Mucosa of descending colon (tissue), 3 donors: Measurements from ENCODE around the gene PDE4D. TPM values are rescaled to one million over a fixed set of nuclear protein-coding genes. Genes with fewer than 3 reads are reported as not detected.
A peak's percentile ranks its signal among the peaks of the same experiment; 100 is the strongest.

Source experiments
- ATAC-seq: fragments of 200-7000 bp; cut with Tn5 transposase; one replicate; pipeline ENCODE4 v1.9.1; 2020; ENCODE audit warnings: mild to moderate bottlenecking, moderate library complexity
- DNase-seq, 3 donors: peaks; one replicate each; pipeline ENCODE4 v3.0.0-alpha.2; 2020
- H3K36me3 ChIP-seq: fragments of 200-600 bp; one replicate; pipeline ENCODE4 v1.8.0; 2021; ENCODE audit warnings: low read depth, mild to moderate bottlenecking
- H3K4me1 ChIP-seq: fragments of 200-600 bp; one replicate; pipeline ENCODE4 v1.8.0; 2021; ENCODE audit warnings: low read depth, mild to moderate bottlenecking
- H3K4me3 ChIP-seq: fragments of 200-600 bp; one replicate; pipeline ENCODE4 v1.8.0; 2021; ENCODE audit warnings: mild to moderate bottlenecking
- H3K9me3 ChIP-seq: fragments of 200-600 bp; one replicate; pipeline ENCODE4 v1.8.0; 2021; ENCODE audit warnings: mild to moderate bottlenecking
- CTCF ChIP-seq: fragments of 200-600 bp; IDR thresholded peaks from one replicate; pipeline ENCODE4 v1.8.0; 2022; ENCODE audit warnings: antibody characterized with exemption, mild to moderate bottlenecking
- intact Hi-C, 2 donors: fragments of 100-400 bp; cut with DNase I in 1 of 2; cut with micrococcal nuclease in 1 of 2; formaldehyde crosslinking; loops; one replicate each; pipeline versions ENCODE4 v1.11.0 to v1.11.1; 2022; cut with DNase I, micrococcal nuclease
- total RNA-seq, 3 donors: library from RNA; stranded (reverse); fragmentation: NEBNext Ultra II Directional in 2 of 3; extraction: Animal tissue kit (Norgen Biotek cat#: 25700) in 2 of 3; gene quantifications; one replicate each; pipeline versions ENCODE4 v1.2.1 to v1.2.4, GENCODE V29; 2021 to 2023
- donor health status: DM: no; HTN: no; CAD: no; lungs with moderate emphysema.
- donor health status: DM: no; HTN: no; CAD: no.
- donor health status: DM: no; HTN: yes; CAD: no.

PDE4D gene
- total RNA-seq, 3 donors from 2014 or later, result 37.9 to 137 (median 100) TPM

DNA sequence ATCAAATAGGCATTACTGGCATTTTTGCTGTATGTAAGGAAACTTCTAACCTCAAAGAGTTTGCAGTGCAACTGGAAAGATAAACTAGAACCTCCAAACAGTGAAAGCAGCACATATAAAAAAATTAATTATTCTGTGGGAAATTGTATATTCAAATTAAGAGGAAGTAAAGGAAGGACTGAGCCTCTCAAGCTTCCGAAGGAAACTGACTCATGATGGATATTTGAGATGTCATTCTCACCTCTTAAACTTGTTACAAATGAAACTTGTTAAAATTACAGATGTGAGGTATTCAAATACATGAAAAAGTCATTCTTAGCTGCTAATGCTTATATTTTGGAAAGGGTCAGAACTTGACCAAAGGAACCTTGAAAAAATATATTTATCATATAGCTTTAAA lies 538.7 kb downstream of the PDE4D start:
- no peak for TF ChIP-seq CTCF
- H3K9me3 ChIP-seq, result no peaks in the 10 kb centered on the region
- ATAC-seq (no peak), DNase-seq (no peak)
- H3K4me3 ChIP-seq, result no peak overlapping the region
- H3K36me3 ChIP-seq, result no peaks in the 10 kb centered on the region
- no peaks in the 10 kb centered on the region for H3K4me1 ChIP-seq
- intact Hi-C loops, result no loop called here

DNA sequence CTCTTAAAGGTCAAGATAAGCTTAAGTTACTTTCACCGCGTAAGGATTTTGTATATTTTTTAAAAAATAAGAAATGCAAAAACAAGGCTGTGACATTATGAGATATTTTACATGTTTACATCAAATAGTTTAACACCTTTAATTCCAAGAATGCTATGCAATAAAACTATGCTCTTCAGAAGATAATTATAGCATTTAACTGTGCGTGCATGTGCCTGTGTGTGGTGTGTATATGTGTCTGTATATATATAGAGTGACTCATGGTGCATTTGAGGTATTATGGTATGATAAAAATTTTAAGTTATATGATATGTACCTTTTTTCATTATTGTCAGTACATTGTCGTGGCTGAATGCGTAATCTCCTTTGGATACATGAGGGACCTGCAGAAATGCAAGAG lies 539.3 kb downstream of the PDE4D start:
- H3K36me3 ChIP-seq, result no peaks in the 10 kb centered on the region
- H3K4me3 ChIP-seq, result no peak overlapping the region
- DNase-seq (no peak), ATAC-seq (peak; percentile 33)
- no peak for TF ChIP-seq CTCF
- intact Hi-C loops, result no loop called here
- H3K9me3 ChIP-seq, result no peaks in the 10 kb centered on the region
- H3K4me1 ChIP-seq, result no peaks in the 10 kb centered on the region

- DNase-seq, result peak in 1 of 3 donors; percentile 30
- Histone ChIP-seq H3K4me1 (no peaks in the 10 kb centered on the region), H3K9me3 (no peaks in the 10 kb centered on the region), H3K36me3 (no peaks in the 10 kb centered on the region), H3K4me3 (no peak overlapping the region)
- no peak for TF ChIP-seq CTCF
- peak; percentile 32 for ATAC-seq
- intact Hi-C loops, result no loop called here
Measured at GRCh38 chr5:59351076-59351794, 542.3 kb downstream of the PDE4D start.

GRCh38 chr5:59348189-59348588 lies 545.3 kb downstream of the PDE4D start:
- no peak overlapping the region for H3K4me3 ChIP-seq
- intact Hi-C loops, result no loop called here
- ATAC-seq (peak; percentile 38), DNase-seq (no peak)
- TF ChIP-seq CTCF, result no peak
- H3K36me3 ChIP-seq, result no peaks in the 10 kb centered on the region
- H3K4me1 ChIP-seq, result no peaks in the 10 kb centered on the region
- H3K9me3 ChIP-seq, result no peaks in the 10 kb centered on the region

GRCh38 chr5:59346982-59347381 lies 546.5 kb downstream of the PDE4D start:
- Histone ChIP-seq H3K9me3 (no peaks in the 10 kb centered on the region), H3K4me1 (no peaks in the 10 kb centered on the region), H3K36me3 (no peaks in the 10 kb centered on the region), H3K4me3 (no peak overlapping the region)
- DNase-seq (no peak), ATAC-seq (no peak)
- intact Hi-C loops, result no loop called here
- TF ChIP-seq CTCF, result no peak

GRCh38 chr5:59346514-59346913 lies 547.0 kb downstream of the PDE4D start:
- Histone ChIP-seq H3K4me1 (no peaks in the 10 kb centered on the region), H3K36me3 (no peaks in the 10 kb centered on the region), H3K9me3 (no peaks in the 10 kb centered on the region), H3K4me3 (no peak overlapping the region)
- ATAC-seq (no peak), DNase-seq (no peak)
- TF ChIP-seq CTCF, result no peak
- intact Hi-C loops, result no loop called here
